LoVo (cell line): ENCODE measurements around the gene HYLS1.
A peak's percentile ranks its signal among the peaks of the same experiment; 100 is the strongest.
"Not testable (repeated sequence)": the region's sequence is repeated elsewhere in the genome, so short reads cannot be mapped to it uniquely, and the experiment has no call there.

Experiments
- DNase-seq: peaks from one replicate; pipeline ENCODE4 v3.0.0-alpha.2; 2016; ENCODE audit warnings: low spot score

The HYLS1 gene

GRCh38 chr11:125887373-125888324 lies at the start of gene HYLS1:
Gene HYLS1, plus strand, starts transcription at chr11:125887668. Its CDS starts 11,701 bp downstream, at chr11:125899369.
- peak; percentile 77 for DNase-seq

GRCh38 chr11:125842321-125842948 lies 45.0 kb upstream of the HYLS1 start:
- no peak for DNase-seq

GRCh38 chr11:125846188-125846587 lies 41.3 kb upstream of the HYLS1 start:
- DNase-seq: no peak

- DNase-seq: not testable (repeated sequence)
Measured at GRCh38 chr11:125857670-125858069, 29.8 kb upstream of the HYLS1 start.

- DNase-seq: not testable (repeated sequence)
Measured at GRCh38 chr11:125862786-125863185, 24.7 kb upstream of the HYLS1 start.

GRCh38 chr11:125865354-125865753 lies 22.1 kb upstream of the HYLS1 start:
- not testable (repeated sequence) for DNase-seq

GRCh38 chr11:125869521-125869920 lies 17.9 kb upstream of the HYLS1 start:
- no peak for DNase-seq

GRCh38 chr11:125871391-125872137 lies 15.9 kb upstream of the HYLS1 start:
- DNase-seq: no peak

- DNase-seq: no peak
Measured at GRCh38 chr11:125872138-125872491, 15.4 kb upstream of the HYLS1 start.

- no peak for DNase-seq
Measured at GRCh38 chr11:125873881-125874555, 13.4 kb upstream of the HYLS1 start.

- peak; percentile 63 for DNase-seq
Measured at GRCh38 chr11:125874556-125875124, 12.8 kb upstream of the HYLS1 start.

GRCh38 chr11:125881291-125881690 lies 6.2 kb upstream of the HYLS1 start:
- DNase-seq: no peak

GRCh38 chr11:125883375-125883774 lies 4.1 kb upstream of the HYLS1 start:
- no peak for DNase-seq

- no peak for DNase-seq
Measured at GRCh38 chr11:125886997-125887372, 483 bp upstream of the HYLS1 start.

- no peak for DNase-seq
Measured at GRCh38 chr11:125890447-125891100, 3.1 kb downstream of the HYLS1 start.

- no peak for DNase-seq
Measured at GRCh38 chr11:125892071-125892470, 4.6 kb downstream of the HYLS1 start.

GRCh38 chr11:125892994-125893393 lies 5.5 kb downstream of the HYLS1 start:
- no peak for DNase-seq

GRCh38 chr11:125901872-125902271 lies 14.4 kb downstream of the HYLS1 start:
- no peak for DNase-seq

- DNase-seq: no peak
Measured at GRCh38 chr11:125902277-125902926, 14.9 kb downstream of the HYLS1 start.

GRCh38 chr11:125902927-125903710 lies 15.7 kb downstream of the HYLS1 start, which contains the start of gene PUS3:
Gene PUS3, minus strand, starts transcription at chr11:125903206. Its CDS starts 6,922 bp downstream, at chr11:125896284.
- DNase-seq: peak; percentile 86
